Transverse colon (tissue), 4 donors: ENCODE results near the gene F11. TPM values are rescaled to one million over a fixed set of nuclear protein-coding genes. Genes with fewer than 3 reads are reported as not detected.

Source experiments
- DNase-seq: peaks from one replicate; pipeline ENCODE4 v3.0.0-alpha.2; 2019
- H3K27ac ChIP-seq, 4 donors: fragments of 200-600 bp; sonication (generic); 2 replicates each; pipeline ENCODE4 v1.5.1; 2016 to 2018; ENCODE audit warnings: inconsistent platforms in 4 of 4
- H3K27me3 ChIP-seq: fragments of 200-600 bp; sonication (generic); 2 replicates; pipeline ENCODE4 v1.5.1; 2017; ENCODE audit warnings: inconsistent platforms
- H3K36me3 ChIP-seq, 4 donors: fragments of 200-600 bp; sonication (generic); 2 replicates each; pipeline ENCODE4 v1.5.1; 2017 to 2019; ENCODE audit warnings: inconsistent platforms in 4 of 4
- H3K4me1 ChIP-seq, 4 donors: fragments of 200-600 bp; sonication (generic); 2 replicates each; pipeline ENCODE4 v1.5.1; 2017 to 2020; ENCODE audit warnings: inconsistent platforms in 4 of 4
- H3K4me3 ChIP-seq, 4 donors: fragments of 200-600 bp; sonication (generic); 1 replicate in 1 of 4; 2 replicates in 3 of 4; pipeline versions ENCODE4 v1.5.1 to v1.6.1; 2017 to 2019; ENCODE audit warnings: inconsistent platforms in 4 of 4
- H3K9me3 ChIP-seq, 2 donors: fragments of 200-600 bp; sonication (generic); 2 replicates each; pipeline ENCODE4 v1.5.1; 2017 to 2019; ENCODE audit warnings: inconsistent platforms in 2 of 2
- CTCF ChIP-seq, 5 experiments: fragments of 200-600 bp in 3 of 5; fragments of 450-650 bp in 2 of 5; sonication (generic) in 3 of 5; IDR thresholded peaks; 1 replicate in 2 of 5; 2 replicates in 3 of 5; pipeline ENCODE4 v1.5.1; 2016 to 2017; ENCODE audit warnings: antibody characterized with exemption in 5 of 5, inconsistent platforms in 3 of 5, mild to moderate bottlenecking in 2 of 5, moderate library complexity in 1 of 5
- EP300 ChIP-seq: sonication (generic); formaldehyde crosslinking; IDR thresholded peaks from one replicate; pipeline ENCODE4 v1.6.1; 2017; ENCODE audit warnings: antibody characterized with exemption, low read depth
- POLR2A ChIP-seq: fragments of 450-650 bp; IDR thresholded peaks from one replicate; pipeline ENCODE4 v1.6.1; 2016; ENCODE audit warnings: antibody characterized with exemption, mild to moderate bottlenecking, moderate library complexity
- POLR2AphosphoS5 ChIP-seq, 3 donors: sonication (generic); formaldehyde crosslinking; IDR thresholded peaks; one replicate each; pipeline ENCODE4 v1.6.1; 2016; ENCODE audit warnings: antibody characterized with exemption in 3 of 3
- WGBS, 2 donors: methylation state at CpG; one replicate each; pipeline ENCODE4 v1.1.5; 2018; ENCODE audit warnings: low coverage in 1 of 2; 5-methylcytosine and 5-hydroxymethylcytosine counted together
- in situ Hi-C, 4 donors: fragments of 200-750 bp; cut with MboI; loops; one replicate each; pipeline versions ENCODE4 v1.15.0 to v1.15.1; 2017; ENCODE audit warnings: low sequenced_read_pairs in 3 of 4, low pct_ligation_motif_present in 1 of 4, low pct_unique_long_range_greater_than_20kb in 1 of 4
- intact Hi-C: fragments of 100-400 bp; cut with DNase I; formaldehyde crosslinking; loops from one replicate; pipeline ENCODE4 v1.15.1; 2023; ENCODE audit warnings: low total_unique reads
- total RNA-seq, 4 donors: library from RNA; depleted of rRNA; stranded (reverse); fragments of >200 nt; gene quantifications; one replicate each; pipeline ENCODE4 v1.1.0, GENCODE V29; 2016

The F11 gene
- total RNA-seq, 4 donors from 2014 or later = not detected

DNA sequence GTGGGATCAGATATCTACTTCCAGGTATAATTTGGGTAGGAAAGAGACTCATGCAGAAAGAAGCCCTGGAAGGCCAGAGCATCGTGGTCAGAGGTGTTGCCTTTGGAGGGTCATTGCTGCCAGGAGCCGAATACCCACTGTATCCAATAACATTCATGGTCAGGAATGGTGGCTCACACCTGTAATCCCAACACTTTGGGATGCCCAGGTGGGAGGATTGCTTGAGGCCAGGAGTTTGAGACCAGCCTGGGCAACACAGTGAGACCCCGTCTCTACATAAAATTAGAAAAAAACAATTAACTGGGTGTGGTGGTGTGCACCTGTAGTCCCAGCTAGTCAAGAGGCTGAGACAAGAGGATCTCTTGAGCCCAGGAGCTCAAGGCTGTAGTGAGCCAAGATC is 10.9 kb upstream of the F11 start:
- TF ChIP-seq CTCF (IDR thresholded peaks at IDR 0.05) = no peak
- TF ChIP-seq POLR2A = no peak
- no peak for TF ChIP-seq EP300
- TF ChIP-seq POLR2AphosphoS5 (IDR thresholded peaks at IDR 0.05) = no peak
- in situ Hi-C loops = no loop called here
- Histone ChIP-seq H3K9me3 (no peaks in the 10 kb centered on the region), H3K36me3 (no peaks in the 10 kb centered on the region), H3K27ac (no peak overlapping the region), H3K27me3 (no peaks in the 10 kb centered on the region), H3K4me3 (no peak overlapping the region), H3K4me1 (no peaks in the 10 kb centered on the region)
- WGBS, 2 donors = 83 to 93% methylated on average over 1 to 3 of the region's 3 CpGs
- intact Hi-C loops = no loop called here
- DNase-seq = no peak

- WGBS, 2 donors = 93% methylated on average over 12 of the region's 12 CpGs; no CpG with 5 or more reads in 1 of the 2 donors
- in situ Hi-C loops (no loop called here), intact Hi-C loops (no loop called here)
Measured at GRCh38 chr4:186258216-186258811, 7.7 kb upstream of the F11 start.

DNA sequence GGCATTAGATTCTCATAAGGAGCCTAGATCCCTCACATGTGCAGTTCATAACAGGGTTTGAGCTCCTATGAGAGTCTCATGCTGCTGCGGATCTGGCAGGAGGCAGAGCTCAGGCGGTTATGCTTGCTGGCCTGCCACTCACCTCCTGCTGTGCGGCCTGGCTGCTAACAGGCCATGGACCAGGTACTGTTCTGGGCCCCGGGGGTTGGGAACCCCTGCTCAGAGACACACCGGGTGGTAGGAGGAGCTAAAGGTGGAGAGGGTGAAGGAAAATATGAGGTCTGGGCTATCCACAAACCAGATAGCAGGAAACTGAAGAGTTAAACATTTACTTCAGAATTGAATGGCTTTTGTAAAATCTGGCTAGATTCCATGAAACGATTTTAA is 5.9 kb upstream of the F11 start:
- no peak for DNase-seq
- TF ChIP-seq CTCF (IDR thresholded peaks at IDR 0.05) (no peak), POLR2AphosphoS5 (IDR thresholded peaks at IDR 0.05) (no peak), EP300 (no peak), POLR2A (no peak)
- H3K27ac ChIP-seq = no peak overlapping the region
- no peaks in the 10 kb centered on the region for H3K36me3 ChIP-seq
- WGBS, 2 donors = 51 to 69% methylated on average over 3 to 6 of the region's 6 CpGs
- no peaks in the 10 kb centered on the region for H3K27me3 ChIP-seq
- no peaks in the 10 kb centered on the region for H3K4me1 ChIP-seq
- intact Hi-C loops (no loop called here), in situ Hi-C loops (no loop called here)
- no peak overlapping the region for H3K4me3 ChIP-seq
- no peaks in the 10 kb centered on the region for H3K9me3 ChIP-seq

More at GRCh38 chr4:186258216-186258811, 7.7 kb upstream of the F11 start:
- no peaks in the 10 kb centered on the region for H3K36me3 ChIP-seq
- no peaks in the 10 kb centered on the region for H3K9me3 ChIP-seq
- TF ChIP-seq POLR2A (no peak), POLR2AphosphoS5 (IDR thresholded peaks at IDR 0.05) (no peak), EP300 (no peak), CTCF (IDR thresholded peaks at IDR 0.05) (no peak)
- no peak overlapping the region for H3K27ac ChIP-seq
- H3K4me1 ChIP-seq = no peaks in the 10 kb centered on the region
- no peaks in the 10 kb centered on the region for H3K27me3 ChIP-seq
- no peak overlapping the region for H3K4me3 ChIP-seq
- no peak for DNase-seq

- in situ Hi-C loops = no loop called here
- Histone ChIP-seq H3K4me3 (no peak overlapping the region), H3K27me3 (no peaks in the 10 kb centered on the region), H3K27ac (no peak overlapping the region), H3K36me3 (no peaks in the 10 kb centered on the region), H3K4me1 (no peaks in the 10 kb centered on the region), H3K9me3 (no peaks in the 10 kb centered on the region)
- no peak for TF ChIP-seq POLR2A
- TF ChIP-seq EP300 = no peak
- no peak for TF ChIP-seq POLR2AphosphoS5 (IDR thresholded peaks at IDR 0.05)
- TF ChIP-seq CTCF (IDR thresholded peaks at IDR 0.05) = no peak
- no peak for DNase-seq
- 73% methylated on average over 4 to 12 of the region's 12 CpGs for WGBS, 2 donors
- intact Hi-C loops = no loop called here
Measured at GRCh38 chr4:186260504-186261448, 5.2 kb upstream of the F11 start.
